Ishikawa (cell line): Measurements from ENCODE around the gene GNG11.

Source experiments
- CEBPB ChIP-seq: IDR thresholded peaks from 2 replicates; pipeline ENCODE4 v1.6.1; 2012
- EGR1 ChIP-seq: IDR thresholded peaks from 2 replicates; pipeline ENCODE4 v1.6.1; 2012
- EP300 ChIP-seq: IDR thresholded peaks from 2 replicates; pipeline ENCODE4 v1.6.1; 2012; ENCODE audit warnings: borderline replicate concordance
- NFIC ChIP-seq: IDR thresholded peaks from 2 replicates; pipeline ENCODE4 v1.6.1; 2012
- RAD21 ChIP-seq: IDR thresholded peaks from 2 replicates; pipeline ENCODE4 v1.6.1; 2012; ENCODE audit warnings: low read depth
- REST ChIP-seq: IDR thresholded peaks from 2 replicates; pipeline ENCODE4 v1.6.1; 2012; ENCODE audit warnings: low read depth, mild to moderate bottlenecking
- TAF1 ChIP-seq: IDR thresholded peaks from 2 replicates; pipeline ENCODE4 v1.6.1; 2012; ENCODE audit warnings: low read depth, mild to moderate bottlenecking
- TCF12 ChIP-seq: IDR thresholded peaks from 2 replicates; pipeline ENCODE4 v1.6.1; 2012; ENCODE audit warnings: low read depth
- YY1 ChIP-seq: IDR thresholded peaks from 2 replicates; pipeline ENCODE4 v1.6.1; 2012; ENCODE audit warnings: low read depth
- ZBTB7A ChIP-seq: IDR thresholded peaks from 2 replicates; pipeline ENCODE4 v1.6.1; 2012; ENCODE audit warnings: low read depth

GRCh38 chr7:93920496-93921182, 896 bp upstream of the GNG11 start:
- TF ChIP-seq CEBPB: no peak
- TF ChIP-seq RAD21: no peak
- no peak for TF ChIP-seq ZBTB7A
- TF ChIP-seq TAF1: no peak
- TF ChIP-seq YY1: no peak
- no peak for TF ChIP-seq NFIC
- no peak for TF ChIP-seq TCF12
- no peak for TF ChIP-seq EGR1
- no peak for TF ChIP-seq REST
- TF ChIP-seq EP300: no peak
